Measurements from ENCODE around the gene NOC2L. TPM values are rescaled to one million over a fixed set of nuclear protein-coding genes. Genes with fewer than 3 reads are reported as not detected.
A peak's percentile ranks its signal among the peaks of the same experiment; 100 is the strongest.

Gene NOC2L
- total RNA-seq, 1 donor from 2014 or later, result 42.5 TPM

DNA sequence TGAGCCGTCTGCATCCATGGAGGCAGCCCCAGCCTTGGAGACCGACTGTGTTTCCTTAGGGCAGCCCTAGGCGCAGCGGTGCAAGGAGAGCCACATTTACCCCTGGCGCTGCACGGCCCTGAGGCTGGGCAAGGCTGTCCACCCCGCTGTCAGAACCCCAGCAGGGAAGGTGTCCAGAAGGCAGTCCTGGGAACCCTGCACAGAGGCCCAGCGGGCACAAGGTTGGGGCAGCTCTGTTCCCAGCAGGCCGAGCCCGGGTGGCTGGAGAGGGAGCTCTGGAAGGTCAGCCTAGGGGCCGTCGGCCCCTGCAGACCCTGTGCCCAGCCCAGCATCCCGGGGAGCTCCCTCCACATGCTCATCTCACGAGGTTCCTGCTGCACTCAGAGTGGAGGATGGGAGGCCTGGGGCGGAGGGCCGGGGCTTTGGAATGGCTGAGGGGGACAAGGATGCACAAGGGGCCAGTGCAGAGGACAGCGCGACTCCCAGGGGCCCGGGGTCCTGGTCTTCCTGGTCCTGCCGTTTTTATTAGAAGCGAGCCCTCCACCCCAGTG is 55.3 kb downstream of the NOC2L start:
- Histone ChIP-seq H3K4me1 (peaks cover 10% of the 10 kb centered on the region), H3K27me3 (no peaks in the 10 kb centered on the region), H3K27ac (no peak overlapping the region), H3K9me3 (no peaks in the 10 kb centered on the region), H3K4me3 (peak overlapping the region in 1 of 2 donors; percentile 43), H3K36me3 (no peaks in the 10 kb centered on the region)
- peak in 1 of 2 donors; percentile 83 for DNase-seq (ENCODE audit: extremely low spot score in 2 of 2)
- intact Hi-C loops (cut with DNase I), result no loop called here
- TF ChIP-seq POLR2A (IDR thresholded peaks at IDR 0.05) (no peak), POLR2AphosphoS5 (IDR thresholded peaks at IDR 0.05; ENCODE audit: insufficient read depth in 1 of 2, low read depth in 1 of 2) (no peak)
- TF ChIP-seq, protein P1, sequence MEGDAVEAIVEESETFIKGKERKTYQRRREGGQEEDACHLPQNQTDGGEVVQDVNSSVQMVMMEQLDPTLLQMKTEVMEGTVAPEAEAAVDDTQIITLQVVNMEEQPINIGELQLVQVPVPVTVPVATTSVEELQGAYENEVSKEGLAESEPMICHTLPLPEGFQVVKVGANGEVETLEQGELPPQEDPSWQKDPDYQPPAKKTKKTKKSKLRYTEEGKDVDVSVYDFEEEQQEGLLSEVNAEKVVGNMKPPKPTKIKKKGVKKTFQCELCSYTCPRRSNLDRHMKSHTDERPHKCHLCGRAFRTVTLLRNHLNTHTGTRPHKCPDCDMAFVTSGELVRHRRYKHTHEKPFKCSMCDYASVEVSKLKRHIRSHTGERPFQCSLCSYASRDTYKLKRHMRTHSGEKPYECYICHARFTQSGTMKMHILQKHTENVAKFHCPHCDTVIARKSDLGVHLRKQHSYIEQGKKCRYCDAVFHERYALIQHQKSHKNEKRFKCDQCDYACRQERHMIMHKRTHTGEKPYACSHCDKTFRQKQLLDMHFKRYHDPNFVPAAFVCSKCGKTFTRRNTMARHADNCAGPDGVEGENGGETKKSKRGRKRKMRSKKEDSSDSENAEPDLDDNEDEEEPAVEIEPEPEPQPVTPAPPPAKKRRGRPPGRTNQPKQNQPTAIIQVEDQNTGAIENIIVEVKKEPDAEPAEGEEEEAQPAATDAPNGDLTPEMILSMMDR (IDR thresholded peaks at IDR 0.05), result no peak

DNA sequence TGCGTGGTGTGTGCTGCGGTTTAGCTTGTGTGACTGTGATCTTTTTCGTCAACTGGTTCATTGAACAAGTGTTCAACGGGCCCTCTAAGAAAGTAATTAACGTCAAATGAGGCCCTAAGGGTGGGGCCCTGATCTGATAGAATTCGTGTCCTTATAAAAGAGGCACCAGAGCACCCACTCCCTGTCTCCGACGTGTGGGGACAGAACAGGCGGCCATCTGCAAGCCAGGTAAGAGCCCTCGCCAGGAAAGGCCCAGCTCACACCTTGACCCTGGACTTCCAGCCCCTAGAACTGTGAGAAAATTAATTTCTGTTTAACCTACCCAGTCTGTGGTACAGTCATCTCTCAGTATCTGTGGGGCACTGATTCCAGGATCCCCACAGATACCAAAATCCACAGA is 55.8 kb downstream of the NOC2L start:
- Histone ChIP-seq H3K36me3 (no peaks in the 10 kb centered on the region), H3K4me3 (no peak overlapping the region), H3K4me1 (peaks cover 10% of the 10 kb centered on the region), H3K27me3 (no peaks in the 10 kb centered on the region), H3K9me3 (no peaks in the 10 kb centered on the region), H3K27ac (no peak overlapping the region)
- no peak for DNase-seq (ENCODE audit: extremely low spot score in 2 of 2)
- TF ChIP-seq POLR2AphosphoS5 (IDR thresholded peaks at IDR 0.05; ENCODE audit: insufficient read depth in 1 of 2, low read depth in 1 of 2) (no peak), POLR2A (IDR thresholded peaks at IDR 0.05) (no peak)
- TF ChIP-seq, protein P1 (IDR thresholded peaks at IDR 0.05), result no peak
- intact Hi-C loops (cut with DNase I), result no loop called here

DNA sequence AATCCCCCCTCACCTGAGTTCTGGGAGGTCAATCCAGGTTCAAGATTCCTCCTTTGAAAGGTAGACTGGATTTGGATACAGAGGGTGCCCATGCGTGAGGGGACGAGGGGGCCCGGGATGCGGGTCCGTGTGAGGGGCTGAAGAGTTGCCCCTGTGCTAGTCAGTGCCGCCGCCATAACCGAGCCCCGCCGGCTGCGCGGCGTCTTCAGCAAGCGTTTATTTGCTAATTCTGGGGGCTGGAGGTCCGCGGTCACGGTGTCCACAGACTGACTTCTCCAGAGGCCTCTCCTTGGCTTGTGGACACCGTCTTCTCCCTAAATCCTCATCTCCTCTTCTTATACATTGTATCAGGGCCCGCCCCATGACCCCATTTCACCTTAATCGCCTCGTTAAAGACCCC is 56.3 kb downstream of the NOC2L start:
- peaks cover 10% of the 10 kb centered on the region for H3K4me1 ChIP-seq
- intact Hi-C loops (cut with DNase I), result no loop called here
- H3K27me3 ChIP-seq, result no peaks in the 10 kb centered on the region
- no peak overlapping the region for H3K4me3 ChIP-seq
- no peak overlapping the region for H3K27ac ChIP-seq
- H3K9me3 ChIP-seq, result no peaks in the 10 kb centered on the region
- no peaks in the 10 kb centered on the region for H3K36me3 ChIP-seq
- TF ChIP-seq POLR2AphosphoS5 (IDR thresholded peaks at IDR 0.05; ENCODE audit: insufficient read depth in 1 of 2, low read depth in 1 of 2) (no peak), POLR2A (IDR thresholded peaks at IDR 0.05) (no peak)
- TF ChIP-seq, protein P1 (IDR thresholded peaks at IDR 0.05), result no peak
- no peak for DNase-seq (ENCODE audit: extremely low spot score in 2 of 2)

DNA sequence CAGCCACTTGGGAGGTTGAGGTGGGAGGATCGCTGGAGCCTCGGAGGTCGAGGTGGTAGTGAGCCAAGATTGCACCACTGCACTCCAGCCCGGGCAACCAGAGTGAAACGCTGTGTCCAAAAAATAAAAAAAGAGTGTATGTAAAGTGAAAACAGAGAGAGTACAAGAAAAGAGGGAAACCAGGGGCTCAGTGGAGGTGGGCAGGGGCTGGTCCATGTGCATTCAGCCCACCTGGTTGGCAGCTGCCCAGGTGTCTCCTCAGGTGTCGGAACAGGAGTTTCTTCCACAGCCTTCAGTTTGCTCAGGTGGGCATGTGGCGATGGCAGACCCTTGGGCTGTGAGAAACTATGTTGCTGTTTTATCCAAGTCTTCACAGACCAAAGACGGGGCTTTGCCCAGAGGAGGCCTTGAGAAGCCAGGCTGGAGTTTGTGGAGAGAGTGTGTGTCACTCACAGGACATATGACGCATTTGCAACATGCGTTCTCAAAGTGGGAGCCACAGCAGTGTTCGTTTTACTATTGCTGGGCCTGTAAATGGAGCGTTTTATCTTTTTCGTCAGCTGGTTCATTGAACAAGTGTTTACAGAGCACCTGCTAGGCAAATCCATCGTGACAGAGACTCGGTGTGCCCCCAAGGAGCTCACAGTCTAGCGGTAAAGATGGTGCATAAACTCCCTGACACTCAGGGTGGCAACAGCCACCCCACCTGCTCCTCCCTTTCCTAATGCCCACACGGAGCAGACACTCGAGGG is 57.8 kb downstream of the NOC2L start:
- intact Hi-C loops (cut with DNase I), result no loop called here

More for the DNA sequence above, 57.8 kb downstream of the NOC2L start:
- Histone ChIP-seq H3K36me3 (no peaks in the 10 kb centered on the region), H3K4me3 (no peak overlapping the region), H3K4me1 (peaks cover 10% of the 10 kb centered on the region), H3K27ac (no peak overlapping the region), H3K9me3 (no peaks in the 10 kb centered on the region), H3K27me3 (no peaks in the 10 kb centered on the region)
- TF ChIP-seq, protein P1 (IDR thresholded peaks at IDR 0.05), result no peak
- TF ChIP-seq POLR2AphosphoS5 (IDR thresholded peaks at IDR 0.05; ENCODE audit: insufficient read depth in 1 of 2, low read depth in 1 of 2), result no peak
- TF ChIP-seq POLR2A (IDR thresholded peaks at IDR 0.05), result no peak
- DNase-seq (ENCODE audit: extremely low spot score in 2 of 2), result no peak

All from vagina (tissue), 2 donors.